ENCODE data around the gene BAZ1B. TPM values are rescaled to one million over a fixed set of nuclear protein-coding genes. Genes with fewer than 3 reads are reported as not detected.

BAZ1B gene, protein sequence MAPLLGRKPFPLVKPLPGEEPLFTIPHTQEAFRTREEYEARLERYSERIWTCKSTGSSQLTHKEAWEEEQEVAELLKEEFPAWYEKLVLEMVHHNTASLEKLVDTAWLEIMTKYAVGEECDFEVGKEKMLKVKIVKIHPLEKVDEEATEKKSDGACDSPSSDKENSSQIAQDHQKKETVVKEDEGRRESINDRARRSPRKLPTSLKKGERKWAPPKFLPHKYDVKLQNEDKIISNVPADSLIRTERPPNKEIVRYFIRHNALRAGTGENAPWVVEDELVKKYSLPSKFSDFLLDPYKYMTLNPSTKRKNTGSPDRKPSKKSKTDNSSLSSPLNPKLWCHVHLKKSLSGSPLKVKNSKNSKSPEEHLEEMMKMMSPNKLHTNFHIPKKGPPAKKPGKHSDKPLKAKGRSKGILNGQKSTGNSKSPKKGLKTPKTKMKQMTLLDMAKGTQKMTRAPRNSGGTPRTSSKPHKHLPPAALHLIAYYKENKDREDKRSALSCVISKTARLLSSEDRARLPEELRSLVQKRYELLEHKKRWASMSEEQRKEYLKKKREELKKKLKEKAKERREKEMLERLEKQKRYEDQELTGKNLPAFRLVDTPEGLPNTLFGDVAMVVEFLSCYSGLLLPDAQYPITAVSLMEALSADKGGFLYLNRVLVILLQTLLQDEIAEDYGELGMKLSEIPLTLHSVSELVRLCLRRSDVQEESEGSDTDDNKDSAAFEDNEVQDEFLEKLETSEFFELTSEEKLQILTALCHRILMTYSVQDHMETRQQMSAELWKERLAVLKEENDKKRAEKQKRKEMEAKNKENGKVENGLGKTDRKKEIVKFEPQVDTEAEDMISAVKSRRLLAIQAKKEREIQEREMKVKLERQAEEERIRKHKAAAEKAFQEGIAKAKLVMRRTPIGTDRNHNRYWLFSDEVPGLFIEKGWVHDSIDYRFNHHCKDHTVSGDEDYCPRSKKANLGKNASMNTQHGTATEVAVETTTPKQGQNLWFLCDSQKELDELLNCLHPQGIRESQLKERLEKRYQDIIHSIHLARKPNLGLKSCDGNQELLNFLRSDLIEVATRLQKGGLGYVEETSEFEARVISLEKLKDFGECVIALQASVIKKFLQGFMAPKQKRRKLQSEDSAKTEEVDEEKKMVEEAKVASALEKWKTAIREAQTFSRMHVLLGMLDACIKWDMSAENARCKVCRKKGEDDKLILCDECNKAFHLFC (N-terminal part only)
- 48.7 and 66.7 TPM in 2 replicates for total RNA-seq

DNA sequence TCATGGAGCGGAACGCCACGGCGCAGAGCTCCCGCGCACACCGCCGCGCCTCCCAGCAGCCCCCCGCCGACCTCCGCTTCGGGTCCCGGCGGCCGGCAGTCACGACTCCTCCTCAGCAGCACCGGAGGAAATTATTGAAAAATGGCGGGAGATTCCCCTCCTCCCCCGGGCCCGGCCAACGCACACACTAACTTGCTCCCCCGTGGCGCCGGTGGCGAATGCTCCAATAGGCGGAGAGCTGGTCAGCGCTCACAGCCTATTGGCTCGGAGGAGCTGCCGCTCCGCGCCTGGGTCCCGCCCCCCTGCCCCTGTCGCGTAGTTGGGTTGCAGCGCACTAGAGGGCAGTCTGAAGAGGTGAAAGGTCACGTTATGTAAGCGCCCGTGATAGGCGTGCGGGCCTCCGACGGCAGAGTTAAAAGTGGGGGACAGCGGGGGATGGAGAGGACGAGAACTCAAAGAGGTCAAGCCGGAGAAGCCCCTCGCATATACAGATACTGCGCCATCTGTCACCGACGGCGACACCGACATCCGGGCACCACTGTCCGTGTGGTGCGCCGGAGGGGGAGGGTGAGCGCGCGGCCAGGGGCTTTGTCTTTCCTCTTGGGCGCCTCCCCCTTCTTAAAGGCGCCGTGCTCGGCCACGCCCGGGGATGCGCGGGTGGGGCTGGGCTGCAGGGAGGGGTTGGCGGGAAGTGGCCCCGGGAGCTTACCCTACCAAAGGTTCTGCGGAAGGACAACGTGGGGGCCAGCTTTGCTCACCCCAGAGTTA, at the start of gene BAZ1B:
TSS of gene BAZ1B (minus strand) at position 189 of the 768 bp plus-strand sequence. CDS start 360 bp downstream, outside the sequence.

GRCh38 chr7:73557397-73558257, 35.5 kb upstream of the BAZ1B start, which contains the start of gene BCL7B:
Gene BCL7B (minus strand): TSS chr7:73557690. CDS start chr7:73557578, 112 bp downstream.

Other genes starting within 250 kb of the BAZ1B start
- gene NSUN5, start 213.5 kb downstream of the BAZ1B start, total RNA-seq, result 14.8 and 16.1 TPM in 2 replicates
- gene TRIM50, start 194.2 kb downstream of the BAZ1B start, total RNA-seq, result not detected in 2 replicates
- gene FKBP6, start 194.1 kb downstream of the BAZ1B start, total RNA-seq, result not detected in 2 replicates
- gene FZD9, start 88.5 kb downstream of the BAZ1B start, total RNA-seq, result 0.89 and 0.92 TPM in 2 replicates
- gene BCL7B, start 35.4 kb upstream of the BAZ1B start, total RNA-seq, result 14.8 and 18.6 TPM in 2 replicates
- gene TBL2, start 56.3 kb upstream of the BAZ1B start, total RNA-seq, result 114 and 120 TPM in 2 replicates
- gene MLXIPL, start 102.2 kb upstream of the BAZ1B start, total RNA-seq, result not detected in 2 replicates
- 3.0 and 5.9 TPM in 2 replicates for gene VPS37D, start 145.5 kb upstream of the BAZ1B start, total RNA-seq
- 2.3 and 2.4 TPM in 2 replicates for gene DNAJC30, start 161.2 kb upstream of the BAZ1B start, total RNA-seq
- gene BUD23, start 161.3 kb upstream of the BAZ1B start, total RNA-seq, result 40.6 and 54.0 TPM in 2 replicates
- gene STX1A, start 197.4 kb upstream of the BAZ1B start, total RNA-seq, result 13.1 and 49.6 TPM in 2 replicates
- 4.5 and 6.6 TPM in 2 replicates for gene ABHD11, start 216.5 kb upstream of the BAZ1B start, total RNA-seq
- not detected in 2 replicates for gene CLDN3, start 248.0 kb upstream of the BAZ1B start, total RNA-seq

Measured in smooth muscle cell of the umbilical artery (primary cell).